Measurements from ENCODE around the gene FASTK. TPM values are rescaled to one million over a fixed set of nuclear protein-coding genes. Genes with fewer than 3 reads are reported as not detected.

FASTK gene
- total and polyA plus RNA-seq, 12 donors = 65.0 to 246 (median 77.1) TPM

DNA sequence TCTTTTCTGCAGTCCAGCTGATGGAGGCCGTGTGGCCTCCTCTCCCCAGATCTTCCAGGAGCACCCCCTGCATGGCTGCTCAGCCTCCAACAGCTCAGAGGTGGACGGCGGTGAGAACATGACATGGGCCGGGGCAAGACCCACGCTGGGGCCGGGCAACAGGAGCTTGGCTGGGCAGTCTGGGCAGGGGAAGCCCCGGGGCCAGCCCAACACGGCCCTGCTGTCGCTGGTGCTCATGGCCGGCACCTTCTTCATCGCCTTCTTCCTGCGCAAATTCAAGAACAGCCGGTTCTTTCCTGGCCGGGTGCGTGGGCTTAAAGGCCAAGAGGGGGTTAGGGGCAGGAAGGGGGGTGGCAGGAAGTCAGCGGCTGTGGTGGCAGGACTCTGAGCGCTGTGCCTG is 6.6 kb downstream of the FASTK start:
- no peak for DNase-seq
- no peaks in the 10 kb centered on the region for H3K9me3 ChIP-seq
- H3K4me3 ChIP-seq = no peak overlapping the region
- no peak overlapping the region for H3K27ac ChIP-seq
- H3K27me3 ChIP-seq = no peaks in the 10 kb centered on the region
- intact Hi-C loops (cut with DNase I) = no loop called here
- peaks cover 0 to 89% (median 33%) of the 10 kb centered on the region in 9 donors for H3K36me3 ChIP-seq
- 88 to 93% methylated on average over 17 of the region's 17 CpGs for WGBS, 2 donors
- ATAC-seq = no peak
- TF ChIP-seq, protein P1, sequence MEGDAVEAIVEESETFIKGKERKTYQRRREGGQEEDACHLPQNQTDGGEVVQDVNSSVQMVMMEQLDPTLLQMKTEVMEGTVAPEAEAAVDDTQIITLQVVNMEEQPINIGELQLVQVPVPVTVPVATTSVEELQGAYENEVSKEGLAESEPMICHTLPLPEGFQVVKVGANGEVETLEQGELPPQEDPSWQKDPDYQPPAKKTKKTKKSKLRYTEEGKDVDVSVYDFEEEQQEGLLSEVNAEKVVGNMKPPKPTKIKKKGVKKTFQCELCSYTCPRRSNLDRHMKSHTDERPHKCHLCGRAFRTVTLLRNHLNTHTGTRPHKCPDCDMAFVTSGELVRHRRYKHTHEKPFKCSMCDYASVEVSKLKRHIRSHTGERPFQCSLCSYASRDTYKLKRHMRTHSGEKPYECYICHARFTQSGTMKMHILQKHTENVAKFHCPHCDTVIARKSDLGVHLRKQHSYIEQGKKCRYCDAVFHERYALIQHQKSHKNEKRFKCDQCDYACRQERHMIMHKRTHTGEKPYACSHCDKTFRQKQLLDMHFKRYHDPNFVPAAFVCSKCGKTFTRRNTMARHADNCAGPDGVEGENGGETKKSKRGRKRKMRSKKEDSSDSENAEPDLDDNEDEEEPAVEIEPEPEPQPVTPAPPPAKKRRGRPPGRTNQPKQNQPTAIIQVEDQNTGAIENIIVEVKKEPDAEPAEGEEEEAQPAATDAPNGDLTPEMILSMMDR (IDR thresholded peaks at IDR 0.05) = no peak
- peaks cover 8 to 27% (median 25%) of the 10 kb centered on the region in 9 donors for H3K4me1 ChIP-seq

DNA sequence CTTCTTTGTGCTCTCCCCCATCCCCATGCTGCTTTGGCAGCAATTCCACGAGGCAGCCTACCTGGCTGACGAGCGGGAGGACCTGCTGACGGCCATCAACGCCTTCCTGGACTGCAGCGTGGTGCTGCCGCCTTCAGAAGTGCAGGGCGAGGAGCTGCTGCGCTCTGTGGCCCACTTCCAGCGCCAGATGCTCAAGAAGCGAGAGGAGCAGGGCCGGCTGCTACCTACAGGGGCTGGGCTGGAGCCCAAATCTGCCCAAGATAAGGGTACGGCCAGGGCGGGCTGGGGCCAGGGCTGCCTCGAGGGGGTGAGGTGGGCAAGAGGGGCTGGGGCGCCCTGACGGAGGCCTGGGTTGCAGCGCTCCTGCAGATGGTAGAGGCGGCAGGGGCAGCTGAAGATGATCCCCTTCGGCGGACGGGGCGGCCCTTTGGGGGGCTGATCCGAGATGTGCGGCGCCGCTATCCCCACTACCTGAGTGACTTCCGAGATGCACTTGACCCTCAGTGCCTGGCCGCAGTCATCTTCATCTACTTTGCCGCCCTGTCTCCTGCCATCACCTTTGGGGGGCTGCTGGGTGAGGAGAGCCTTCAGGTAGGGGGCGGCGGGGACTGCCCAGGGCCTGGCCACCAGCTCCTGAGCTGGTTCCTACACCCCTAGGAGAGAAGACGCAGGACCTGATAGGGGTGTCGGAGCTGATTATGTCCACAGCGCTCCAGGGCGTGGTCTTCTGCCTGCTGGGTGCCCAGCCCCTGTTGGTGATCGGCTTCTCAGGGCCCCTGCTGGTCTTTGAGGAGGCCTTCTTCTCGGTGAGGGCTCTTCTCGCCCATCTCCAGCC is 9.4 kb downstream of the FASTK start:
- ATAC-seq (no peak), DNase-seq (no peak)
- Histone ChIP-seq H3K4me3 (no peak overlapping the region), H3K27me3 (no peaks in the 10 kb centered on the region), H3K27ac (no peak overlapping the region), H3K4me1 (peaks cover 0 to 2% (median 0%) of the 10 kb centered on the region in 9 donors), H3K36me3 (peaks cover 0 to 100% (median 60%) of the 10 kb centered on the region in 9 donors), H3K9me3 (no peaks in the 10 kb centered on the region)
- intact Hi-C loops (cut with DNase I) = no loop called here
- TF ChIP-seq, protein P1 (IDR thresholded peaks at IDR 0.05) = no peak
- WGBS, 2 donors = 87 to 90% methylated on average over 39 of the region's 39 CpGs

DNA sequence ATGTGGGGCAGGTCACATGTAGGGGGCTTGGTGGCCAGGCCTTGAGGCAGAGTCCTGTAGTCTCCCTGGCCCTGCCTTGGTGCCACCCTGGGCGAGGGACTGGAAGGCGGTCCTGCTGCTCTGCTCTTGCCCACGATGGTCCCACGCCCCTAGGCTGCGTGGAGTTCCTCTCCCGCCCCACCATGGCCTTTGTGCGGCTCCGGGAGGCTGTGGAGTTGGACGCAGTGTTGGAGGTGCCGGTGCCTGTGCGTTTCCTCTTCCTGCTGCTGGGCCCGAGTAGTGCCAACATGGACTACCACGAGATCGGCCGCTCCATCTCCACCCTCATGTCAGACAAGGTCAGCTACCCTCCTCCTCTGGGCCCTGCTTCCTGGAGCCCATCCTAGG is 10.0 kb downstream of the FASTK start:
- Histone ChIP-seq H3K9me3 (no peaks in the 10 kb centered on the region), H3K4me3 (no peak overlapping the region), H3K4me1 (no peaks in the 10 kb centered on the region), H3K36me3 (peaks cover 0 to 100% (median 59%) of the 10 kb centered on the region in 9 donors), H3K27me3 (no peaks in the 10 kb centered on the region), H3K27ac (no peak overlapping the region)
- no peak for ATAC-seq
- TF ChIP-seq, protein P1 (IDR thresholded peaks at IDR 0.05) = no peak
- 91% methylated on average over 15 of the region's 15 CpGs for WGBS, 2 donors
- intact Hi-C loops (cut with DNase I) = no loop called here
- no peak for DNase-seq

DNA sequence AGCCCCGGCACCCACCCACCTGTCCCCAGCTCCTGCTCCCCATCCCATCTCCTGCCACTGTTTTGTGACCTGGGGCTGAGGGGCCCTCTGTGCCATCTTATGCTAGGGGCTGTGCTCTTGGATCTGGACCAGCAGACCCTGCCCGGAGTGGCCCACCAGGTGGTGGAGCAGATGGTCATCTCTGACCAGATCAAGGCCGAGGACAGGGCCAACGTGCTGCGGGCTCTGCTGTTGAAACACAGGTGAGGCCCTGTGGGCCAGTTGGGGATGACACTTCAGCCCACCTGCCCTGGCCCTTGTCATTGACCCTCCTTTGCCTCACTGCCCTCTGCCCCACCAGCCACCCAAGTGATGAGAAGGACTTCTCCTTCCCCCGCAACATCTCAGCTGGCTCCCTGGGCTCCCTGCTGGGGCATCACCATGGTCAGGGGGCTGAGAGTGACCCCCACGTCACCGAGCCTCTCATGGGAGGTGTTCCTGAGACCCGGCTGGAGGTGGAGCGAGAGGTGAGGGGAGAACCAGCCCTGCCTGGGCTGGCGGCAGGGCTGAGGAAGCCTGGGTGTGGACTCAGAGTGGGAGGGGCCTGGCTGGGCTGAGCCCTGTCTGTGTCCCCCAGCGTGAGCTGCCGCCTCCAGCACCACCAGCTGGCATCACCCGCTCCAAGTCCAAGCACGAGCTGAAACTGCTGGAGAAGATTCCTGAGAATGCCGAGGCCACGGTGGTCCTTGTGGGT is 10.6 kb downstream of the FASTK start:
- Histone ChIP-seq H3K27ac (no peak overlapping the region), H3K9me3 (no peaks in the 10 kb centered on the region), H3K27me3 (no peaks in the 10 kb centered on the region), H3K4me3 (no peak overlapping the region), H3K4me1 (peaks cover 0 to 5% (median 0%) of the 10 kb centered on the region in 9 donors), H3K36me3 (peaks cover 0 to 100% (median 59%) of the 10 kb centered on the region in 9 donors)
- ATAC-seq = no peak
- intact Hi-C loops (cut with DNase I) = no loop called here
- DNase-seq = no peak
- TF ChIP-seq, protein P1 (IDR thresholded peaks at IDR 0.05) = no peak
- 85 to 90% methylated on average over 17 of the region's 17 CpGs for WGBS, 2 donors
